Measurements from ENCODE around the gene CCDC102A.
A peak's percentile ranks its signal among the peaks of the same experiment; 100 is the strongest.

Gene CCDC102A

DNA sequence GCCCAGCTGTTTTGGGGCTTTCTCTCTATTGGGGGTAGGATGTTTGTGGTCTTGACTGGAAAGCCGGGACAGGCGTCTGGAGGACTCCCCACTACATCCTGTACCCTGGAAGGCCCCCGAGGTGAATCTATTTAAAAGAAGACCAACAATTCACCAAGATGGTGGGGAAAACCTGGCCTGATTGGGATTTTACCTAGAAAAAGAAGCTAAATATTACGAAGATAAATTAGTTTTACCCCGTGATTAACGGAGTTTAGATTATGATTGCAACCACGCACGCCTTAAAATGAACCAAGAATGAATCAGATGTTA is 779 bp upstream of the CCDC102A start:
- DNase-seq (ENCODE audit: low read depth) = no peak

DNA sequence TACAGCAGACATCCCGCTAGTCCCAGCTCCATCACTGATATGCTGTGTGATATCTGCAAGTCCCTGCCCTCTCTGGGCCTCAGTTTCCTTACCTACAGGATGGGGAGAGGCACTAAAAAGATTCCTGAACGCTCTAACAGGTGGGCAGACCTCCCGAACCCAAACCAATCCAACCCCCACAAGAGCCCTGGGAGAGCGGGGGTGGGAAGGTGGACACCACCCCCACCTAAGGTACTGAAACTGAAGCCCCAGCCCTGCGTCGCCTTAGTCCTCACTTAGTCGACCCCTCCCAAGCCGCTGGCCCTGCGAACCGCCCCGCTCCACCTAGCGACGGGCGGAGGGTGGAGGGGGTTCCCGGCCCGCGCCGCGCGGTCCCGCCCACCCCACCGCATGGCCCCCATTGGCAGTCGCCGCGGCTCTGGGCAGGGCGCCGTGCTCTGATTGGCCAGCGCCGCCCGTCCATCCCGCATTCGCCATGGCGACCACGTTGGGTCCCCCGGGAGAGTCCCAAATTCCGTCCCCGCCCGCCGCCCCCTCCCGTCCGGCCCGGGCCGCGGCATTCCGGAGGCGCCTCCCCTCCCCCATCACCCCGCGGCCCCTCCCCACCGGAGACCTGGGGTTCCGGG is 578 bp downstream of the CCDC102A start:
- DNase-seq (ENCODE audit: low read depth) = peak; percentile 94

DNA sequence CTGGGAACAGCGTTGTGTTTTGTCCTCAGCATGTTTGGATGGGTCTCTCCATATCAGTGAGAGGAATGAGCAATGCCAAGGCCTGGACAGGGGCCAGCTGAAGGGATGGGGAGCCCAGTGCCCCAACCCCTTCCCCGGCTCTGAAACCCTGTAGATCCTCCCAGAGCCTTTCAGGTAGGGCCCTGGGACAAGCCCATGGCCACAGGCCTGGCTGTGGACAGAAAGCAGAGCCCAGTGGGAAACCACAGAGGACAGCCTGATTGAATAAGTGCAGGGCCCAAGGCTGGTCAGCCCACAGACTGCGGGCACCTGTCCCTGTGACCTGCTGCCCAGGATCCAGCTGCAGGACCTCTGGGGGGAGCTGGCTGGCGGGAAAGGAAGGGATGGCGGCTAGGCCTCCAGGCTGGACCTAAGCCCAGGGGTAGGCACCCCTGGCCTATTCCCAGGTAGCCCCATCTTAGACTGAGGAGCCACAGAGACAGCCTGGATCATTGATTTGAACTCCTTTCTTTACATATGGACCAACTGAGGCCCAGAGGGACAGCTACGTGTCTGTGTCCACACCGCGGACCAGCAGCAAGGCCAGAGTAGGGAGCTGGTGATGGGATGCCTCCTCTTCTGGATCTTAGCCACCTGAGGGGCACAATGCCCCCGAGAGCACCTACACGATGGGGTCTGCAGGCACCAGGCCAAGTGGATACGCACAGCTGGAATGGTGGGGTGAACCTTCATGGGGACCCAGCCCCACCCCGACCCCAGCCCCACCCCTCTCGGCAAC is 1.3 kb downstream of the CCDC102A start:
- no peak for DNase-seq (ENCODE audit: low read depth)

DNA sequence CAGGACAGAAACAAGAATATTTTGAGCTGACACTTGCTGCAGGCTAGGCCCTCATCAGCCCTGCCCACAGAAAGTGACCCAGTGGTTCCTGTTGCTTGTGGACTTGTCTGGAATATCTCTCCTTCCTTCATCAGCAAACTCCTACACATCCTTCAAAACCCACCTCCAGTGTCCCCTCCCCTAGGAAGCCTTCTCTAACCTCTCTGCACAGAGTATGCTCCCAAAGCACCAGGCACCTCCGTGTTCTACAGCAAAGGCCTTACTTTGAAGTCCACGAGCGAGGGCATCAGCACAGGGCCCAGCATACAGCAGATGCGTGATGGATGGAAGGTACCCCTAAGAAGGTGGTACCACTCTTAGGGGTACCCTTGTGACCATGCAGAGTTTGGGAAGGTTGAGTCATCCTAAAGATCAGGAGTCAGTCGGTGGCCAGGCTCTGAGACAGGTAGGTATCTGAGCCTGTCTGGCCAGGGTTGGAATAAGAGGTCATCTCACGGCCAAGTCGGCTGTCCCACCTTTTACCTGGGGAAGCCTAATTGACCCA is 2.0 kb downstream of the CCDC102A start:
- no peak for DNase-seq (ENCODE audit: low read depth)

DNA sequence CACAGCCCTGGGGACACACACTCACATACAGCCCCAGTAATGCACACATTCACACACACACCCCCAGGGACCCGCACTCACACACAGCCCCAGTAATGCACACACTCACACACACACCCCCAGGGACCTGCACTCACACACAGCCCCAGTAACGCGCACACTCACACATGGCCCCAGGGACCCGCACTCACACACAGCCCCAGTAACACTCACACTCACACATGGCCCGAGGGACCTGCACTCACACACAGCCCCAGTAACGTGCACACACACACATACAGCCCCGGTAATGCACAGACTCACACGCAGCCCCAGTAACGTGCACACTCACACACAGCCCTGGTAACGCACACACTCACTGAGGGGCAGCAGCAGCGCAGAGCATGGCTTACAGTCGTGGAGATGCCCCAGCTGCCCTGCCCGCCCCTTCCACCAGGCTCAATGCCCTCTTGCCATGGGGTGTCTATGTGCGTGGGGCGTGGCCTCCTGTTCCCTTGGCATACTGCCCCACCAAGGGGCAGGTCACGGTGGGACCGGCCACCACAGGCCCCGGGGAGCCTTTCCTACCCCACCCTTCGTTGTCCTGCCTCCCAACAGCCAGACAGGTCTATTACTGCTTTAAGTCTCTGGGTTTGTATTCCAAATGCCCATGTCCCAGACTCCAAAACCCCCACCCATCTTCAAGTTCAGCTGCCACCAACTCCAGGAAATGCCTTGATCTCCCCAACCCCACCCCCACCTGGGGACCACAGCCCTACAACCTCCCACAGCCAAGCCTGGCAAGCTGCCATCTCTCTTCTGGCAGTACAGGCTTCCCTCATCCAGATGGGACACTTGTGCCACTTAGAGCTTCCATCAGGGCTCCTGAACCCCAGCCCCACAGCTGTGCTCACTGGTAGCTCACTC is 2.7 kb downstream of the CCDC102A start:
- no peak for DNase-seq (ENCODE audit: low read depth)

DNA sequence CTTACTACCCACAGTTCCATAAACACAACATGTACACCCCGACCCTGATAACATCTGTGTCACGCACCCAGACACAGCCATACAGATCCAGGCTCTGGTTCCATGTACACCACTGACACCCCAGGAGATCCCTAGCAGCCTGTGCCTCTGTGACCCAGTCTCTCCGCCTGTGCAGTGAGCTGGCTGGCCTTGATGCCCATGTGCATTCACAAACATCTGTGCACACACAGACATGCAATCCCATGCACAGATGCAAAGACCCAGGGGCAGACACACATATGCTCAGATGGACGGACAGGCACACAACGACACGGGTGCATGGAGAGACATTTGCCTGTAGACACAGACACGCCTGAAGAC is 4.1 kb downstream of the CCDC102A start:
- no peak for DNase-seq (ENCODE audit: low read depth)

DNA sequence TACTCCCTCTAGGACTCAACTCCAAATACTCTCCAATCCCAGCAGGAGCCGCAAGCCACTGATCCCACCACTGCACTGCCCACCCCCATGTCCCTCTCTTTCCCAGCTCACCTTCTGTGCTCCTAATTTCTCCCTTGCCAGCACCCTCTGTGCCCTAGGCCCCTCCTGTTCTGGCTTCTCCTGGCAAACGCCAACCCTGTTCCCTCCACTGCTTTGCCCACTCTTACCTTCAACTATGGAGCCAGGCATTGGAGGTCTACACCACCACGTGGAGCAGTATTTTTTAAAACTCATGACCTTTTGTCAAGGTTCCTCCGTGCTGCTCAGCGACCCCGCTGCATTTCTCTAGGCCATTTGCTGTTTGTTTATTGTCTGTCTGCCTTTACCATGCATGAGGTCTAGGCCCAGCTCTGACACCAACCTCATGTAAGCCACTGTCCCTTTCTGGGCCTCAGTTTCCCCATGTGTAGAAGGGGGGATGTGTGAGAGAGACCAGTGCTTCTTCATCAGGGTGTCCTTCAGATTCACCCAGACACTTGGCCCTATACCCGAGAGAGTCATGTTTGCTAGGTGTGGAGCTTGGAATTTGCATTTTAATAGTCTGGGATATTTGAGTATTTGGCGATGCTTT is 4.6 kb downstream of the CCDC102A start:
- no peak for DNase-seq (ENCODE audit: low read depth)

DNA sequence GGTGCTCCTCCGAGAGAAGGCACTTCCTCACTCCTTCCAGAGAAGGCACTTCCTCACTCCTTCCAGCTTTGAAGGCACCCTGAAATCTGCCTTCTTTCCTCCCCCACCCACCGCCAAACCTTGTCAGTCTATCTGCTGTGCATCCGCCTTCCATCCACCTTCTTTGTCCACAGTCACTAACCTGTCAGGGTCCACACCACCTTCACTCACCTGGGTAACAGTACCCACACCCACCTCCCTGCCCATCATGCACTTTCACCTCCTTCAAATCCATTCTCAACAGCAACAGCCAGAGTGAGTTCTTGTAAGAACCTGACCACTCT is 5.2 kb downstream of the CCDC102A start:
- DNase-seq (ENCODE audit: low read depth) = no peak

DNA sequence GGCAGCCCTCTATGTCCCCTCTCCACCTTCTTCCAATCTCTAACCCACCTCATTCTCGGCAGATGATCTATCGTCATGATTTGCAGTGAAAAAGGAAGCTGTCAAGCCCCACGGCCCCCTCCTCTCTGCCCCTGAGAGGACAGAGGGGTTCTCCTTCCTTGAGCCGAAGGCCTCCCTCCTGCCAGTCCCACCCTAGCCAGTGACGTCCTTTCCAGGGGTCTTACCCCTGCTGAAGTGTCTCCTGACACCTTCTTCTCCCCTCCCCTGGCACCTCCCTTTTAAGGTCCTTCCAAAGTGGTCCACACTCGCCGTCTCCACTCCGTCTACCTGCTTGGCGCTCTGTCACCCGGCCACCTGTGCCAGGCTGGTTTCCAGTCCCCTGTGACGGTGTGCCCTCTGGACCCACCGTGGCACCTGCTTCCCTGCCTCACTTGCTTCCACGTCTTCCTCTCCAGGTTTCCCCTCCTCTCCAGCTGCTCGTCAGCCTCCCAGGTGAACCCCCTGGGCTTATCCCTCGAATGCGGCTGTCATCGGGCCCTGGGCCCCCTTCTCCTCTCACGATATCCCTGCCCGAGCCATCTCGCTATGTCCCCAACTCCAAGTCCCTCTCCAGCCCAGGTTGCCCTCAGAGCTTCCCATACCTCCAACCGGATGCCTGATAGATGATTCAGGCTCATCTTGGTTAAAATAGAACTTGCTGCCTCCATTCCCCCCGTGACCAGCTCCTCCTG is 5.7 kb downstream of the CCDC102A start:
- no peak for DNase-seq (ENCODE audit: low read depth)

DNA sequence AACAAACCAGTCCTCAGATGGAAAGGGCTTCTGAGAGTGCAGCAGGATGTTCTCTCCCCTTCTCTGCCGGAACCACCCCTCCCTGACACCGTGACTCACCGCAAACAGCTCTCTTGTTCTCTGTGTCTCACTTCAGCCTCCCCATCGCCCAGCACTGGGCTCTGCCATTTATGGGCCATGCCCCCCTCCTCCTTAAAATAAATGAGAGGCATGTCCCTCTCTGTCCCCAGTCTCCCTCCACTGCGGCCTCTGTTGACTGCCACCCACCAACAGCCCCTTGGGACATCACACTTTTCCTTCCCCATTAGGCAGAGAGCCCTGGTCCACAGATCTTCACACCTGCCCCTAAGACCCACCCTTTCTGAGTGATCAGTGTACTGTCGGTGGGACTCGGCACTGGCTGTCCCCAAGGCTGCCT is 6.3 kb downstream of the CCDC102A start:
- DNase-seq (ENCODE audit: low read depth) = peak; percentile 56

DNA sequence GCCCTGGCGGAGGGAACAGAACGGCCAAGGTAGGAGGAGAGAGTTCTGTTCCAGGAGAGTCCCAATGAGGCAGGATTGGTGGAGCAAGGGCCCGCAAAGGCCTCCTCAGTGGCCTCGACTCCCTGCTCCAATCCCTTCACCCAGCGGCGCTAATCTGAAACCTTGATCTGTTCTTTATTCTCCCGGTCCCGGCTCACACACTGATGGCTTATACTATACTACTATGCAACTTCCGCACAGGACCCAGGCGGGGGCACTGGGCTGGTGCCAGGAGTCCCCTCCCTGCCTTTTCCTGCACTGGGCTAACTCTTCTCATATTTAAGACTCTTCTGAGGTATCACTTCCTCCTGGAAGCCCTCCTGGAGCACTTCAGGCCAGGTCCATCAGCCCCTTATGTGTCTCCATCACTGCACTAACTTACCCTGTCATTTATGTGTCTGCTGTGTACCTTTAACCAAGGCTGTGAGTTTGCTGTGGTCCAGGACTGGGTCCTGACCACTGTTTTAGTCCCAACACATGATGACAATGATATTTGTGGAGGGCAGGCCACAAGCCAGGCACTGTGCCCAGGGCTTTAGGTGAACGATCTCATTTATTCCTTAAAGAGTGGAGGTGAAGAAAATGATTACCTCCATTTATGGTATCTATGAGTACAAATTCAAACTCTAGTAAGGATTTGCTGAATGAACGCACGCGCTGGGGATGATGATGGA is 6.8 kb downstream of the CCDC102A start:
- DNase-seq (ENCODE audit: low read depth) = no peak

DNA sequence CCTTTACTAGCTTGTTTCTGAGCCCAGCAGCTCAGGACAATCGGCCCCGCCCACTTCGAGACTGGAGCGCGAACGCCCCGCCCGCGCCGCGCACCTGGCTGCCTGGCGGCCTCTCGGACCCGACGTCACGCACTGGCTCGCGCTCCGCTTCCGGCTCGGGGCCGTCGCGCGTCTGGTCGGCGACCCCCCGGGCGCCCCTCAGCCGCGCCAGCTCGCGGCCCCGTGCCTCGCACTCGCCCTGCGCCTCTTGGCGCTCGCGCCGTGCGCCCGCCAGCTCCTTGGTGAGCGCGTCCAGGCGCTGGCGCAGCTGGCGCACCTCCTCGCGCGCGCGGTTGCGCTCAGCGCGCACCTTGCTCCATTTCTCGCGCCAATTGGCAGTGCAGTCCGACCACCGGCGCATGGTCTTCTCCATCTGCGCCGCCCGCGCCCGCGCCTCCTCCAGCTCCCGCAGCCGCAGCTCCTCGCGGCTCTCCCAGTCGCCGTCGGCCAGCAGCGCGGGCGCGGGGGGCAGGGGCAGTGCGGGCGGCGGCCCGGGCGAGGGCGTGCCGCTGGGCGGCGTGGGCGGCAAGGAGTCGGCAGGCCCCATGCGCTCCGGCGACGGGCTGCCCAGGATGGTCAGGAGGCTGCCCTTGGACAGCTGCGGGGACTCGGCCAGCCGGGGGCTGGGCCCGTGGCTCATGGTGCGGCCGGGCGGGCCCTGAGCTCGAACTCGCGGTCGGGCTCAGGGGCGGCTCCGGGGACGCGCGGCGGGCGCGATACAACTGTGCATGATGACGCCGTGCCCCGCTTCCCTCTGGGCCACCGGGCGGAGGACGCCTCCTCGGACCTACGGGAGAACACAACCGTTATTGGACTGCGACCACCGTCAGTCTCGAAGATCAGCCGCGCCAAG is 7.6 kb downstream of the CCDC102A start:
- no peak for DNase-seq (ENCODE audit: low read depth)

DNA sequence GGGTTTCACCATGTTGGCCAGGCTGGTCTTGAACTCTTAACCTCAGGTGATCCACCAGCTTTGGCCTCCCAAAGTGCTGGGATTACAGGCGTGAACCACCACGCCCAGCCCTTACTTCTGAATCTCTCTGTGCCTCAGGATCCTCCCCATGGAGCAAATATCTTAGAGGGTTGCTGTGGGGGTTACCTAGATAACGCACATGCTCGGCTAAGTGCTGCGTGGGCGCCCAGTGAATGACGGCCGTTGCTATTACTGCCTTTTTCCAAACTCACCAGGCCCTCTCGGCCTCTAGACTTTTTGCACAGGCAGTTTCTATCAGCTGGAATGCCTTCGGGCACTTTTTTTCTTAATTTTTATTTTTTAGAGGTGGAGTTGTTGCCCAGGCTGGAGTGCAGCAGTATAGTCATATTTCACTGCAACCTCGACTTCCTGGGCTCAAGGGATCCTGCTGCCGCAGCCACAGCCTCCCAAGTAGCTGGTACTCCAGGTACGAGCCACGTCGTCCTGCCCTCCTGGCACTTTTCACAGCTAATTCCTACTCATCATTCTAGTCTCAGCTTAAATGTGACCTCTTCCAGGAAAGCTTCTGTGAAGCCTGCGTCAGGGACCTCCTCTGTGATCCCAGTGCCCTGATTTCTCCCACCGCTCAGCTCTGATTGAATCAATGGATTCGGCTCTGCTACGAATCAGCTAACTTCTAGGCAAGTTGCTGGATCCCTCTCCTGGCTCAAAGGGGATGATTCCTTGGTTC is 8.6 kb downstream of the CCDC102A start:
- no peak for DNase-seq (ENCODE audit: low read depth)

DNA sequence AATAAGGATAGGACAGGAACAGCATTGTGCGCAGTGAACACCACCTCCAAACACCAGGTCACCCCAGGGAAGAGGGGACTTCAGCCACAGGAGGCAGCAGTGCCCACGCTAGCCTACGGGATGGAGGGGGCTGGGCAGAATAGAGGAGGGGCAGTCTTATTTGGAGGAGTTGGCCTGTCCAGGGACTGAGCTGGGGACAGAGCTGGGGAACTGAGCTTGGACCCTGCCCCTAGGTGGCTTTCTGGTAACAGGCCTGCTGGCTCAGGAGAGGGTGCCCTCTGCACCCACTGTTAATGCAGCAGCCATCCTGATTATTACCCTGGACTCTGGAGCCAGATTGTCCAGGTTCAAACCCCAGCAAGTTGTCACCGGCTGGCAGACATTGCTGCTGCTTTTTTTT is 9.3 kb downstream of the CCDC102A start:
- DNase-seq (ENCODE audit: low read depth) = no peak

DNA sequence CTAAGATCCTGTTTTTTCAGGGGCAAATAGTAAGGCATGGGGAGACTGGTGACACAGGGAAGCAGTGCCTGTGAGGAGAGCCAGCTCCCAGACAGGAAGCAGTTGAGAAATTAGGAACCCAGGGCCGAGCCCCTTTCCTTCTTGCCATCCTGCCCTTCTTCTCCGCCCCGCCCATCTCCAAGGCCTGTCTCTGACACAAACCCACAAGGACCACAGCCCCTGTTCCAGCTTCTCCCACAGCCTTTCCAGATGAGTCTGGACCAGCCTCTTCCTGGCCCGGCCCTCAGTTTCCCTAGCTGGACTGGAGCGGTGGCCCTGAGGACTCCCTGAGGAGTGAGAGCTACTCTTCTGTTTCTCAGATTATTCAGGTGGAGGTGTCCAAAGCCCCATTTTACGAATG is 9.9 kb downstream of the CCDC102A start:
- DNase-seq (ENCODE audit: low read depth) = no peak

DNA sequence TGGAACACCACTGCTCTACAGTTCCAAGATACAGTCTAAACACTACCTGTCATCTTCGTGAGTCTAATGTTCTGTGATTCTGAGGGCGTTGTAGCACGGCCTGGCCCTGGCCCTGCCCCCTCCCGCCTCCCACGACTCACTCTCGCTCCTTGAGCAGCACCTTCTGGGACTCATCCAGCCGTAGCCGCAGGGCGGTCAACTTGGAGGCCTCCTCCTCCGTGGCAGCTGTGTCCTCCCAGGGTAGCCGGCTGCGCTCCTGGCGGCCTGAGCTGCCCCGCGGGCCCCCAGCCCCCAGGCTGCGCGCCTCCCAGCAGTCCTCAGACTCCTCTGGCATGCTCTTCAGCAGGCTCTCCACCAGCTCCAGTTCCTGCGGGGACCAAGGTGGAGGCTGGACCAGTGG is 10.6 kb downstream of the CCDC102A start:
- DNase-seq (ENCODE audit: low read depth) = no peak

DNA sequence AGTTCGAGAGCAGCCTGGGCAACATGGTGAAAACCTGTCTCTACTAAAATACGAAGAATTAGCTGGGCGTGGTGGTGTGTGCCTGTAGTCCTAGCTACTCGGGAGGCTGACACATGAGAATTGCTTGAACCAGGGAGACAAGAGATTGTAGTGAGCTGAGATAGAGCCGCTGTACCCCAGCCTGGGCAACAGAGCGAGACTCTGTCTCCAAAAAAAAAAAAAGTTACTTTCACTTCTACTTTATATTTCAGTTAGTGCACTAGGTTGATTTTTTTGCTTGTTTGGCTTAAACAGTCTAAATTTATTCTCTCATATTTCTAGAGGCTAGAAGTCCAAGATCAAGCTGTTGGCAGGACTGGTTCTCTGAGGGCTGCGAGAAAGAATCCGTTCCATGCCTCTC is 13.4 kb downstream of the CCDC102A start:
- no peak for DNase-seq (ENCODE audit: low read depth)

DNA sequence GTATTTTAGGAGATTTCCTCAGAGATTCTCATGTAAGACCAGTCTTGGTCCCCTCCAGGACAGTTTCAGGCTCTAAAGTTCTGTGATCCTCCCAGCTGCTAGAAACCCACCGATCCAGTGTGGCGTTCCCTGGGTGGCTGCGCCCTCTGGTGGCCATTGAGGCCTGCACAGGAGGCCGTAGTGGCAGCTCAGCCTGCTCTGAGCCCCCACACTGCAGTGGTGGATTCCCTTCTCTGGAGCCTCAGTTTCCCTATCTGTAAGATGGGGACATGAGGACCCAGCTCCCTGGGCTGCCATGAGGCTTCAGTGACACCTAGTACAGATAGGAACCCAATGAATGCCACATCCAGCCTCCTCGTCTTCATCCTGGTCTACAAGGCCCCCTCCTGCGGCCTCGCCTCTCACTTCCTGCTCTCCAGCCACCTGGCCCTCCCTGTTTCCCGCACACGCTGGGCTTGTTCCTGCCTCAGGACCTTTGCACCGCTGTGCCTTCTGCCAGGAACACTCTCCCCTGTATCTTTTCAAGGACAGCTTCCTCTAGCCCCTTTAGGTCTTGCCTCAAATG is 16.5 kb downstream of the CCDC102A start:
- DNase-seq (ENCODE audit: low read depth) = peak; percentile 65

DNA sequence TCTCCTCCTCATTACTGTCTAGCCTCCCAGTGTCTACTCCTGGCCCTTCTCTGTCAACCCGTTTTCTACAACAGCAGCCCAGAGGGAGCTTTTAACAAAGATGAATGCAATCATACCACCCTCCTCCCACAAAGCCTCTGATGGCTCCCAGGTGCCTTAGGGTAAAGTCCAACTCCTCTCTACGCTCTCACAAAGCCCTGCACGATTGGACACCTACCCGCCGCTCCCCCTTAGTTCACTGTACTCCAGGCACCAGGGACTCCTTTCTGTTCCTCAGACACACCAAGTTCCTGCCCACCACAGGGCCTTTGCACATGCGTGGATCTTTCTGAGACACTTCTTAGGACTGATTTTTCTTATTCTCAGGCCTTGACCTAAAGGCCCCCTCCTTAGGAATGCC is 17.4 kb downstream of the CCDC102A start:
- no peak for DNase-seq (ENCODE audit: low read depth)

All from activated T-helper 9 cell treated with anti-CD3 and anti-CD28 coated beads, Interleukin-2, amount 50 U/mL, for 16 hours (primary cell).